HepG2 (cell line): ENCODE measurements around the gene CDKN1A. TPM values are rescaled to one million over a fixed set of nuclear protein-coding genes. Genes with fewer than 3 reads are reported as not detected.
A peak's percentile ranks its signal among the peaks of the same experiment; 100 is the strongest.

Source experiments
- ARNTL ChIP-seq: sonication (generic); formaldehyde crosslinking; IDR thresholded peaks from 2 replicates; pipeline ENCODE4 v1.4.0; 2020; ENCODE audit warnings: mild to moderate bottlenecking, missing genetic modification reagents
- ELF1 ChIP-seq: sonication (generic); formaldehyde crosslinking; IDR thresholded peaks from 2 replicates; pipeline ENCODE4 v1.4.0; 2020; ENCODE audit warnings: missing genetic modification reagents
- JUNB ChIP-seq: sonication (generic); formaldehyde crosslinking; IDR thresholded peaks from 2 replicates; pipeline ENCODE4 v1.8.0; 2022; ENCODE audit warnings: missing genetic modification reagents, mild to moderate bottlenecking, borderline replicate concordance
- MEIS2 ChIP-seq: sonication (generic); formaldehyde crosslinking; IDR thresholded peaks from 2 replicates; pipeline ENCODE4 v1.9.0; 2021; ENCODE audit warnings: mild to moderate bottlenecking, missing genetic modification reagents
- MTERF4 ChIP-seq: sonication (generic); formaldehyde crosslinking; IDR thresholded peaks from 2 replicates; pipeline ENCODE4 v1.8.0; 2023; ENCODE audit warnings: mild to moderate bottlenecking, missing genetic modification reagents
- POLR2G ChIP-seq: fragments of 200-400 bp; formaldehyde crosslinking; IDR thresholded peaks from 2 replicates; pipeline ENCODE4 v1.6.1; 2018; ENCODE audit warnings: mild to moderate bottlenecking, low read depth, low read length, moderate library complexity
- RBFOX2 ChIP-seq: fragments of 200-400 bp; formaldehyde crosslinking; IDR thresholded peaks from 2 replicates; pipeline ENCODE4 v1.6.1; 2017; ENCODE audit warnings: low read depth, mild to moderate bottlenecking, low read length
- SYNCRIP ChIP-seq: fragments of 200-400 bp; formaldehyde crosslinking; IDR thresholded peaks from 2 replicates; pipeline ENCODE4 v1.6.1; 2018; ENCODE audit warnings: mild to moderate bottlenecking, low read depth, low read length; ENCODE audit not compliant: insufficient read depth
- THYN1 ChIP-seq: sonication (generic); formaldehyde crosslinking; IDR thresholded peaks from 2 replicates; pipeline ENCODE4 v1.8.1; 2023; ENCODE audit warnings: low read depth, mild to moderate bottlenecking, moderate library complexity, missing genetic modification reagents, borderline replicate concordance
- ZNF331 ChIP-seq: sonication (generic); formaldehyde crosslinking; IDR thresholded peaks from 2 replicates; pipeline ENCODE4 v1.4.0; 2020; ENCODE audit warnings: missing genetic modification reagents
- ZNF333 ChIP-seq: sonication (generic); formaldehyde crosslinking; IDR thresholded peaks from 2 replicates; pipeline ENCODE4 v1.4.0; 2020; ENCODE audit warnings: mild to moderate bottlenecking, missing genetic modification reagents, borderline replicate concordance
- ZNF33A ChIP-seq: sonication (generic); formaldehyde crosslinking; IDR thresholded peaks from 2 replicates; pipeline ENCODE4 v1.5.1; 2020; ENCODE audit warnings: missing genetic modification reagents, mild to moderate bottlenecking, moderate library complexity, borderline replicate concordance
- ZNF513 ChIP-seq: sonication (generic); formaldehyde crosslinking; conservative IDR thresholded peaks from 2 replicates; pipeline ENCODE4 v1.5.0; 2020; ENCODE audit warnings: missing genetic modification reagents
- ZNF557 ChIP-seq: sonication (generic); formaldehyde crosslinking; IDR thresholded peaks from 2 replicates; pipeline ENCODE4 v1.4.0; 2020; ENCODE audit warnings: missing genetic modification reagents
- ZNF7 ChIP-seq: IDR thresholded peaks from 2 replicates; pipeline ENCODE4 v1.6.1; 2016; ENCODE audit warnings: missing biosample characterization, missing genetic modification reagents
- ZNF879 ChIP-seq: sonication (generic); formaldehyde crosslinking; IDR thresholded peaks from 2 replicates; pipeline ENCODE4 v1.8.1; 2023; ENCODE audit warnings: missing genetic modification reagents
- ZSCAN20 ChIP-seq: sonication (generic); formaldehyde crosslinking; IDR thresholded peaks from 2 replicates; pipeline ENCODE4 v1.4.0; 2020; ENCODE audit warnings: missing genetic modification reagents, mild to moderate bottlenecking, borderline replicate concordance
- polyA plus RNA-seq, 8 experiments: library from polyadenylated mRNA; depleted of rRNA in 3 of 8; stranded (reverse) in 7 of 8; unstranded in 1 of 8; fragments of >200 nt; fragmentation: Illumina TruSeq in 4 of 8; extraction: Trizol in 4 of 8; gene quantifications; 2 replicates each; pipeline versions ENCODE4 v1.2.1 to v1.2.3, GENCODE V29; 2011 to 2016; ENCODE audit warnings: low read depth in 4 of 8, missing spikeins in 1 of 8, mixed read lengths in 1 of 8; ENCODE audit not compliant: insufficient read depth in 1 of 8
- total RNA-seq, 5 experiments: library from RNA; depleted of rRNA; stranded (reverse); fragments of >200 nt; fragmentation: Illumina TruSeq; extraction: Trizol; gene quantifications; 2 replicates each; pipeline ENCODE4 v1.2.3, GENCODE V29; 2016; ENCODE audit warnings: low read depth in 1 of 5
- TF ChIP-seq, protein P1 (sequence below): sonication (generic); formaldehyde crosslinking; IDR thresholded peaks from 2 replicates; pipeline ENCODE4 v1.5.1; 2020; ENCODE audit warnings: mild to moderate bottlenecking, missing genetic modification reagents, borderline replicate concordance
- TF ChIP-seq, protein P2 (sequence below): sonication (generic); formaldehyde crosslinking; IDR thresholded peaks from 2 replicates; pipeline ENCODE4 v1.8.1; 2022; ENCODE audit warnings: mild to moderate bottlenecking, missing genetic modification reagents

The CDKN1A gene
- total and polyA plus RNA-seq, 2 of the 13 experiments (the other 11 are each of a cell fraction or from before 2014, with no cell fraction given), result 60.7 to 92.1 TPM

DNA sequence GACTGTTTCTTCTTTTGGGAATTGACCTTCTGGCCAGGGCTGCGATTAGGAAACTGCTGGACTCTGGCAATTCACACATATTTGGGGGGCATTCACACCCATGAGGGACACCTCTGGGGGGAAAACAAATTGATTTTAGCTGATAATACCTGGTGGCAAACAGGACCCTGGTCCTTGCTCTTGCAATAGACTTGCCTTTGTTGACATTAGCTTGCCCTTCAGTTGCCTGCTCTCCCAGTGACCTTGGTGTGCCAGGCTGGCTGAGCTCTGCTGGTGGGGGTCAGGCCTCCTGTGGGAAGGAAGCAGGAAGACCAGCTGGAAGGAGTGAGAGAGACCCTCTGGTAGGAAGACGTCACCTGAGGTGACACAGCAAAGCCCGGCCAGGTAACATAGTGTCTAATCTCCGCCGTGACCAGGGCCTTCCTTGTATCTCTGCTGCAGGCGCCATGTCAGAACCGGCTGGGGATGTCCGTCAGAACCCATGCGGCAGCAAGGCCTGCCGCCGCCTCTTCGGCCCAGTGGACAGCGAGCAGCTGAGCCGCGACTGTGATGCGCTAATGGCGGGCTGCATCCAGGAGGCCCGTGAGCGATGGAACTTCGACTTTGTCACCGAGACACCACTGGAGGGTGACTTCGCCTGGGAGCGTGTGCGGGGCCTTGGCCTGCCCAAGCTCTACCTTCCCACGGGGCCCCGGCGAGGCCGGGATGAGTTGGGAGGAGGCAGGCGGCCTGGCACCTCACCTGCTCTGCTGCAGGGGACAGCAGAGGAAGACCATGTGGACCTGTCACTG, 5.3 kb downstream of the CDKN1A start (continued):
- TF ChIP-seq, protein P1, sequence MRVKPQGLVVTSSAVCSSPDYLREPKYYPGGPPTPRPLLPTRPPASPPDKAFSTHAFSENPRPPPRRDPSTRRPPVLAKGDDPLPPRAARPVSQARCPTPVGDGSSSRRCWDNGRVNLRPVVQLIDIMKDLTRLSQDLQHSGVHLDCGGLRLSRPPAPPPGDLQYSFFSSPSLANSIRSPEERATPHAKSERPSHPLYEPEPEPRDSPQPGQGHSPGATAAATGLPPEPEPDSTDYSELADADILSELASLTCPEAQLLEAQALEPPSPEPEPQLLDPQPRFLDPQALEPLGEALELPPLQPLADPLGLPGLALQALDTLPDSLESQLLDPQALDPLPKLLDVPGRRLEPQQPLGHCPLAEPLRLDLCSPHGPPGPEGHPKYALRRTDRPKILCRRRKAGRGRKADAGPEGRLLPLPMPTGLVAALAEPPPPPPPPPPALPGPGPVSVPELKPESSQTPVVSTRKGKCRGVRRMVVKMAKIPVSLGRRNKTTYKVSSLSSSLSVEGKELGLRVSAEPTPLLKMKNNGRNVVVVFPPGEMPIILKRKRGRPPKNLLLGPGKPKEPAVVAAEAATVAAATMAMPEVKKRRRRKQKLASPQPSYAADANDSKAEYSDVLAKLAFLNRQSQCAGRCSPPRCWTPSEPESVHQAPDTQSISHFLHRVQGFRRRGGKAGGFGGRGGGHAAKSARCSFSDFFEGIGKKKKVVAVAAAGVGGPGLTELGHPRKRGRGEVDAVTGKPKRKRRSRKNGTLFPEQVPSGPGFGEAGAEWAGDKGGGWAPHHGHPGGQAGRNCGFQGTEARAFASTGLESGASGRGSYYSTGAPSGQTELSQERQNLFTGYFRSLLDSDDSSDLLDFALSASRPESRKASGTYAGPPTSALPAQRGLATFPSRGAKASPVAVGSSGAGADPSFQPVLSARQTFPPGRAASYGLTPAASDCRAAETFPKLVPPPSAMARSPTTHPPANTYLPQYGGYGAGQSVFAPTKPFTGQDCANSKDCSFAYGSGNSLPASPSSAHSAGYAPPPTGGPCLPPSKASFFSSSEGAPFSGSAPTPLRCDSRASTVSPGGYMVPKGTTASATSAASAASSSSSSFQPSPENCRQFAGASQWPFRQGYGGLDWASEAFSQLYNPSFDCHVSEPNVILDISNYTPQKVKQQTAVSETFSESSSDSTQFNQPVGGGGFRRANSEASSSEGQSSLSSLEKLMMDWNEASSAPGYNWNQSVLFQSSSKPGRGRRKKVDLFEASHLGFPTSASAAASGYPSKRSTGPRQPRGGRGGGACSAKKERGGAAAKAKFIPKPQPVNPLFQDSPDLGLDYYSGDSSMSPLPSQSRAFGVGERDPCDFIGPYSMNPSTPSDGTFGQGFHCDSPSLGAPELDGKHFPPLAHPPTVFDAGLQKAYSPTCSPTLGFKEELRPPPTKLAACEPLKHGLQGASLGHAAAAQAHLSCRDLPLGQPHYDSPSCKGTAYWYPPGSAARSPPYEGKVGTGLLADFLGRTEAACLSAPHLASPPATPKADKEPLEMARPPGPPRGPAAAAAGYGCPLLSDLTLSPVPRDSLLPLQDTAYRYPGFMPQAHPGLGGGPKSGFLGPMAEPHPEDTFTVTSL (CRISPR knock-in tag), result peak; percentile 68; the same call in 1 of the 2 replicates
- TF ChIP-seq ZNF513 (0 out of 2 replicates have a peak, but pooled peaks have one; percentile 27), ZNF557 (CRISPR knock-in tag) (peak; percentile 71; the same call in 1 of the 2 replicates), ARNTL (CRISPR knock-in tag) (peak; percentile 86), SYNCRIP (no peak), POLR2G (no peak; the same call in 1 of the 2 replicates), ZNF7 (no peak), ZNF33A (CRISPR knock-in tag) (peak; percentile 66; the same call in 1 of the 2 replicates), ZSCAN20 (CRISPR knock-in tag) (0 out of 2 replicates have a peak, but pooled peaks have one; percentile 52), JUNB (peak; percentile 88), RBFOX2 (peak; percentile 85), THYN1 (CRISPR knock-in tag) (0 out of 2 replicates have a peak, but pooled peaks have one; percentile 83), ELF1 (CRISPR knock-in tag) (peak; percentile 32; the same call in 1 of the 2 replicates), MTERF4 (CRISPR knock-in tag) (no peak), MEIS2 (CRISPR knock-in tag) (no peak), ZNF333 (CRISPR knock-in tag) (peak; percentile 99), ZNF331 (CRISPR knock-in tag) (peak; percentile 77), ZNF879 (CRISPR knock-in tag) (no peak)
- TF ChIP-seq, protein P2, sequence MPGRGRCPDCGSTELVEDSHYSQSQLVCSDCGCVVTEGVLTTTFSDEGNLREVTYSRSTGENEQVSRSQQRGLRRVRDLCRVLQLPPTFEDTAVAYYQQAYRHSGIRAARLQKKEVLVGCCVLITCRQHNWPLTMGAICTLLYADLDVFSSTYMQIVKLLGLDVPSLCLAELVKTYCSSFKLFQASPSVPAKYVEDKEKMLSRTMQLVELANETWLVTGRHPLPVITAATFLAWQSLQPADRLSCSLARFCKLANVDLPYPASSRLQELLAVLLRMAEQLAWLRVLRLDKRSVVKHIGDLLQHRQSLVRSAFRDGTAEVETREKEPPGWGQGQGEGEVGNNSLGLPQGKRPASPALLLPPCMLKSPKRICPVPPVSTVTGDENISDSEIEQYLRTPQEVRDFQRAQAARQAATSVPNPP (CRISPR knock-in tag), result peak; percentile 99
